Measurements from ENCODE around the gene CREG2. TPM values are rescaled to one million over a fixed set of nuclear protein-coding genes. Genes with fewer than 3 reads are reported as not detected.
A peak's percentile ranks its signal among the peaks of the same experiment; 100 is the strongest.

Gene CREG2
- total RNA-seq, 1 donor from 2014 or later = not detected

GRCh38 chr2:101410114-101410513 is 22.8 kb upstream of the CREG2 start:
- no peak for DNase-seq (ENCODE audit: low spot score)

DNA sequence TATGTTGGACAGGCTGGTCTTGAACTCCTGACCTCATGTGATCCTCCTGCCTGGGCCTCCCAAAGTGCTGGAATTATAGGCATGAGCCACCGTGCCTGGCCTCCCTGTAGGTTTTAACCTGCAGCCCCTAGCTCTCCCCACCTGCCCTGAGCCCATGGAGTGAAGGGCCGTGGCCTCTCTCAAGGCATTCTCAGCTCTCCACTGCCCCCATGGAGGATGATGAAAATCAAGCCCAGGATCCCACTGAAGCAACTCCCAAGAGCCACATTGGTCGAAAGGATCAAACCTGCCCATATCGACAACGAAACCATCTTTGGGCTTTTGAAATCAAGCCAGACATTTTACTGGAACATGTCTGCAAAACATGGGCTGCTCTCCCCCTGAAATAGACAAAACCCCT is 22.4 kb upstream of the CREG2 start:
- DNase-seq (ENCODE audit: low spot score) = no peak

DNA sequence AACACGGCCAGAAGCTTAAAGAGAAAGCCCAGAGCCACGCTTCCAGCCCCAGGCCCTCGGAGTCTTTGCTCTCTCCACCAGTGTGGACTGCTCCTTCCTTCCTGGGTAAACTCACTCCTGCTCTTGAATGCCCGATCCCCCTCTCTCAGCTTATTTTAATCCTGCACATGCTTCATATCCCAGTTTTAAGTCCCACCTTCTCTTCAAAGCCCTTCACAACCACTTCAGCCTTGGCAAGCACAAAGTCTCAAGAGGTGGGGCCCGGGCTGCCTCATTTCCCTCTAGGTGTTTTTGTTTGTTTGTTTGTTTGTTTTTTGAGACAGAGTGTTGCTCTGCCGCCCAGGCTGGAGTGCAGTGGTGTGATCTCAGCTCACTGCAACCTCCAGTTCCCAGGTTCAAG is 21.6 kb upstream of the CREG2 start:
- no peak for DNase-seq (ENCODE audit: low spot score)

- no peak for DNase-seq (ENCODE audit: low spot score)
Measured at GRCh38 chr2:101405351-101405899, 18.1 kb upstream of the CREG2 start.

- DNase-seq (ENCODE audit: low spot score) = no peak
Measured at GRCh38 chr2:101403745-101404144, 16.4 kb upstream of the CREG2 start.

DNA sequence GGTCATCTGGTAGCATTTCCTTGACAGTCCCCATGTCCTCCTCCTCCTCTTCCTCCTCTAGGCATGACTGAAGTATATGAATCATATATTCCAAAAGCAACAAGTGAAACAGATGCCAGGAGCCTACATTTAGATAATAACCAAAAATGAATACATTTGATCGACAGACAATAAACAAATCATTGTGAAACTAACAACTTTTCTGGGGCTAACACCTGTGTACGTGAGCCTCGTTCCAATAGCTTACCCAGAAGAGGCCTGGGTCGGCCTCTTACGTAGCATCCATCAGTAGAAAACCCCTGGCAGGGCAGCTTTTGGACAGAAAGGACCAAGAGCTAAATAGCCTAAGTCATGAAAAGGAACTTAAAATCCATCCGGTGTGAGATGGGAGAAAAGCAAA is 15.3 kb upstream of the CREG2 start:
- DNase-seq (ENCODE audit: low spot score) = no peak

GRCh38 chr2:101401906-101402305 is 14.6 kb upstream of the CREG2 start:
- no peak for DNase-seq (ENCODE audit: low spot score)

DNA sequence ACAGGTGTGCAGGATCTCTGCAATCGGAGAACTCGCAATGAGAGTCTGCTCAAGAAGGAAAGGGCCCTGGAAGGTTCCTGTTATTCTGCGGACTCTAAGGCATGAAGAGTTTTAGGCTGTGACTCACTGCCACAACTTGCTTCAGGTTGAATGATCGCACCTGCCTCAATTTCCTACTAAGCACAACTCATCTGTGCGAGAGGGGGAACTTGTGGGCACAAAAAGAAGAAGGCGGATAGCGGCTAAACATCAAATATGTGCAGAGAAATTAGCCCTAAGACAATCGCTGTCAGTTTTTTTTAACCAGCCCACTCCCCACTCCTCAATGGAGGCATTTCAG is 14.0 kb upstream of the CREG2 start:
- DNase-seq (ENCODE audit: low spot score) = no peak

DNA sequence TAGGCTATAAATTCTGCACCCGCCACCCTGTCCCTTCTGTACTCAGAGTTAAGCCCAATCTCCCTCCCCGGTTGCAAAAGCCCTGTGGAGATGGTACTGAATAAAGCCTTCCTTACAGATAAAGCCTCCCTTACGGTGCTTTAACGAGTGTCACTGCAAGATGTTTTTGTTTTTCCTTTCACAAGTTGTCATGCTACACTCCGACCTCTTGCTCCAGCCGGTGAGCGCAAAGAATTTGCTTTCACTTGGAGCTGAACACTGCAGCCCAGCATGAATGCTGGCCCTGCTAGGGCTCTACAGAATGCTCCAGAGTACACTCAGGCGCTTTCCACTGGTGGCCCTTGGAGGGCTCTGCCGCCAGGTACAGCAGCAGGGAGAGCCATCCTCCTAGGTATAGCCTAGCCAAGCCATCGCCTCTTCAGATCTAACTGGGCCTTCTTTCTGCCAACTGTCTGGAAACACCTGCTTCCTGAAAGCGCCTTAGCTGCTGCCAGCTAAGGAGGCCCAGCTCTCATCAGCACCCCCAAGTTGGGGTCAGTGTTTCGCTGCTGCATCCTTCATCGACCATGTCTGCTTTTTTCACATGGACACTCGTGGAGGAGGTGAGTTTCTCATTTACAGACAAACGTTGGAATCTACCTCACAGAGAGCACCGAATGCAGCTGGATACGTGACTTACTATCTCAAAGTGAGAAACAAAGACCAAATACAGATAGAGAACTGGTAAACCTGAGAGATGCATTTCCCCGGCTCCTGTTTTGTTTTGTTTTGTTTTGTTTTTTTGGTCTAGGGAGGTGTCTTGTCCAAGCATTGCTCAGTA is 13.4 kb upstream of the CREG2 start:
- DNase-seq (ENCODE audit: low spot score) = no peak

DNA sequence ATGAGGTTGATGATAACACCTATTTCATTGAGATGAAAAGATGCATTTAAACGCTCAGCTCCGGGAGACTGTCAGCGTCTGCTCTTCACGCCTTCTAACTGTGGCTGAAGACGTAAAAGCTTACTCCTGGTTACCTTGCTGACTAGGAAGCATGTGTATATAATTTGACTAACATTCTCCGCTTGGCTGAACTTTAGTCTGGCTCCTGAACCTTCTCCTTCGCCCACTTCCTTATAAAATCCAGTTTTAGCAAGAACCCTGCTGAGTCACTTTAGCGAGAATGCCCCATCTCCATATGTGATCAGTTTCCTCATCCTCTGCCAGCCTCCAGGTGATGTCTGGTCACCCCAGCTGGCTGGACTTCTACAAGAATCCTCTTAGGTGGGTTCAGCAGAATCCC is 12.7 kb upstream of the CREG2 start:
- DNase-seq (ENCODE audit: low spot score) = no peak

- no peak for DNase-seq (ENCODE audit: low spot score)
Measured at GRCh38 chr2:101399021-101399799, 11.9 kb upstream of the CREG2 start.

GRCh38 chr2:101398116-101398821 is 11.0 kb upstream of the CREG2 start:
- DNase-seq (ENCODE audit: low spot score) = no peak

DNA sequence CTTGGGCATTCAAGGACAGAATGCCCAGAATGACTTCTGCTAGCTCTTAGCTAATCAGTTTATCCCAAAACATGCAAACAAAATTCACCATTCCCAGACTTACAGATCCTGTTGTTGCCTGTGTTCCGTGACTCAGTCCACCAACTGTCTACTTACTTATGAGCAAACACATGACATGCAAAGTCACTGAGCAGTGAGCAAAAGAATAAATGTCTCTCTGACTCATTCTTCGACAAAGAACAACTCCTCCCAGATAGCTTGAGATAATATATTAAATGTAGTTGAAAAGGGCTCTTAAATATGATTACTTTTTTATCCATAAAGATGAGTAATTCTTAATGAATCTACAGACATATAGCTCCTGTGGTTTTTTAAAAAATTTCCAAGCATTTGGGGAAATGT is 9.0 kb upstream of the CREG2 start:
- DNase-seq (ENCODE audit: low spot score) = peak; percentile 18

DNA sequence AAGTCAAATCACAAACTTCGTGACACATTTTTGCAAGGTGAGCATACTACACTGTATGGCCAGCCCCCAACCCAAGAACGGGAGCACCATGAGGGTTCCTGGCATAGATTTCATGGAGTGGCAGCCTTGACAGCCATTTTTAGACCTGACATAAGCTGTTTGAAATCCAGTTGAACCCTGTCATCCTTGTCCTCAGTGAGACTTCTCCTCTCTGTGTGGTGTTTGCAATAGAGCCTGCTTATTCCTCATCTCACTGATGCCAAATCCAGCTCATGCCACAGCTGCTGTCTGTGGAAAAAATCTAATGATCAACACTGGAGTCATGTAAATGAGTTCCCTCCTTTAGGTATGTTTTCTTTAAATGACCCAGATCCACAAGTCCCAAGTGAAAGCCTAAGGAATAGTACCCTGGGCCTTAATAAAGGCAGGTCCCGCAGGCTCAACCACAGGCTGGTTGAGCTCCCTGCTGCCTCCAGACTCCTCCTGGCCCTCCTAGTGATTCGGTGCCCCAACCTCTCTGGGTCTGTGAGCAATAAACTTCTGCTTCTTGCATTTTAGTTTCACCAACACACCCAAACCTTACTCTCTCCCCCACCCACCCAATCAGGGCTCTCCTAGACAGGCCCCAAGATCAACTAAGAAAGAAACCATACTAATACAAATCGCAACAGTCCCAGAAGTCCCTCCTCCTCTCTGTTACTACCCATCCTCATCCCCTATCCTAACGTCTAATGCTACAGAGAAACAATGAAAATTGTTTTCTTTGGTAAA is 8.4 kb upstream of the CREG2 start:
- peak; percentile 64 for DNase-seq (ENCODE audit: low spot score)

- peak; percentile 35 for DNase-seq (ENCODE audit: low spot score)
Measured at GRCh38 chr2:101388232-101388631, 929 bp upstream of the CREG2 start.

- DNase-seq (ENCODE audit: low spot score) = peak; percentile 84
Measured at GRCh38 chr2:101386599-101387150, 628 bp downstream of the CREG2 start.

GRCh38 chr2:101383016-101383541 is 4.2 kb downstream of the CREG2 start:
- no peak for DNase-seq (ENCODE audit: low spot score)

DNA sequence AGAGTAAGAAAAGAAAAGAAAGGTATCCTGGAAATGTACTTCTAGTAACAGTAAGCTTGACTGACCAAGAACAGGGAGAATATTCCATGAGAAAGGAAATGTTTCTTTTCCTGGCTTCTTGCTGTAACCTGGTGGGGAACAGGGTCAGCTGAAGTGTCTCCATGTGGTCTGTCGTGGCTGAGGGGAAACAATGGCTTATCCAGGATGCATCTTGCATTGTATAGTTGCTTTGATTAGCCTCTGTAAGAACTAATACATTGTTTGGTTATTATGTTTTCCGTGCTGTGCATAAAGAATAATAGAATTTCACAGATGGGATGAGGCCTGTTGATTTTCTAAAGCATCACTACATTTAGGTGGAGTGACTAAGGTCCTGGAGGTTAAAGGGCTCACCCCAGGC is 4.9 kb downstream of the CREG2 start:
- no peak for DNase-seq (ENCODE audit: low spot score)

DNA sequence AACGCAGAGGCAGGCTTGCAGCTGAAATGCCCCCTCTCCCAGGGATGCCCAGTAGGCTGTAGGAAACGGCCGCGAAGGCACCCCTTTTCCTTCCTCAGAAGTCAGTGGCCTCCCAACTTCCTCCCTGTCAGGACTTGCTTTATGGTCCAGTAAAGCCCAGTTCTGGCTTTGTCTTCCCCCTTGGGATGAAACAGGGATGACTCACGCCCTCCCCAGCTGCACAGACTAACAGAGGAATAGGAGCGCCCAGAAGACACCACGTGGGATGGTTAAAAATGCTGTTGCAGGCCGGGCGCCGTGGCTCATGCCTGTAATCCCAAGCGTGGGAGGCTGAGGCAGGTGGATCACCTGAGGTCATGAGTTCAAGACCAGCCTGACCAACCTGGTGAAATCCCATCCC is 6.9 kb downstream of the CREG2 start:
- DNase-seq (ENCODE audit: low spot score) = no peak

DNA sequence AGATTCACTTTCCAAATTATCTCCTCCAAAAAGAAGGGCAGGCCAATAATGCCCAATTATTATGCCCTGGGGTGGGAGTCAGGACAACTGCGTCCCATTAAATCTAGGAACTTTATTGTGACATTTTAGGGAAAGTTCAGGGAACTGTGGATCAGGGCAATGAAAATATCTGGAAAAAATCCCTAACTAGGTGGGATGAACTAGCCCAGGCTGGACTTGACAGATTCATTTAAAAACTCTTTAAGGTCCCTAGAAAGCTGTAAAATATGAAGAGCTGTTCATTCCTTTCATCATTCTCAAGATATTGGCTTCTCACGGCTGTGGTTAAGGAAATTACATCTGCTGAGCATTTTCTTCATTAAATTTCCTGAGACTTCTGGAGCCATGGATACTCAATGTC is 8.2 kb downstream of the CREG2 start:
- DNase-seq (ENCODE audit: low spot score) = no peak

DNA sequence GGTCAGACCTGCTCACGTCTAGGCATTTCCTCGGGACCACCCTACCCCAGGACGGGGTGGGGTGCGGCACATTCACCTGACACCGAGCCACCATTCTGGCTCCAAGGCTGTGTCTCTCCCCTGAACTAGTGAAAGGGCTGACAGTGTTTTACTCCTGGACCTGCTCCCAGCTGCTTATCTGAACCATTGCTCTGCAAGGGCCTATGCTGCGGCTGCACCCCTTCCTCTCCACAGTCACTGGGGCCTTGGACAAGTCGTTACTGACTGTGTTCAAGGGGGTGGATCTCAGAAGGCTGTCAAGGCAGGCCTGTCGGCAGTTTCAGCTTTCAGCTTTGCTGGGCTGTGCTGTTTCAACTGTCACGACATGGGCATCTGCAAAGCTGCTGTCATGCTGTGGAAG is 11.7 kb downstream of the CREG2 start:
- DNase-seq (ENCODE audit: low spot score) = no peak

All from mesenteric fat pad (tissue), 1 donor.